ENCODE data around the gene DEF6. TPM values are rescaled to one million over a fixed set of nuclear protein-coding genes. Genes with fewer than 3 reads are reported as not detected.
A peak's percentile ranks its signal among the peaks of the same experiment; 100 is the strongest.

DEF6 gene
- total and polyA plus RNA-seq, 2 of the 13 experiments (the other 11 are each of a cell fraction or from before 2014, with no cell fraction given) = 5.2 to 10.0 TPM

DNA sequence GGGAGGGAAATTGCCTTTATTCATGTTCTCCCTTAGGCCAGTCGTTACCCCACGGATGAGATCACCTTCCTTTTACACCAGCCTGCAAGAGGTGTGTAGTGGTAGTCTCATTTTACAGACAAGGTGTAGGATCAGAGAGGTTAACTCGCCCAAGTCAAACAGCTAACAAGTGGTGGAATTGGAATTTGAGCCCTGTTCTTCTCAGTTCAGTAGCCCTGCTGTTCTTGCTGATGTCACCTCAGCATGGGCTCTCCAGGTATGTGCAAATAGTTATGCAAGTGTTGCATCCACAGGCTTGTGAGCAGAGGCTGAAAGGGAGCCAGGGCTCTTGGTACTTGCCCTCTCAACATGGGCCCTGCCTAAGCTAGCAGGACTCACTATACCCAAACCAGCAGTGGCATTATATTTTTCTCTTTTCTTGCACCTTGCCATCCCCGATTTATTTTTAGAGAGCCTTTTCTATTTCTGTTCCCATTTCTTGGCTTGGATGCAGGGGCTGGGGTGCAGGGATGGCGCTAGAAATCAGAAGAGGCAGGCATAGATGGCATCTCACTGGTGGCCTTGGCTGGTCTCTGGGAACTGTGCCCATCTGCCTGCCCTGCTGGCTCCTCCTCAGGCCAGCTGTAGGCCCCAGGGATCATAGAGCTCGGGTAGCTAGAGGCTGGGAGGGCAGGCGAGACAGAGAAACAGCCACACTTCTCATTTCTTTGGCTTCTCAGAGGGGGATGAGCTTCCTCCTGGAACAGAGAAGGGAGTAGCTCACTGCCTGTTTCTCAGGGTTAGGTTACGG, 62.9 kb downstream of the DEF6 start (continued):
- TF ChIP-seq SNAPC2 (CRISPR knock-in tag; IDR thresholded peaks at IDR 0.05) (no peak), PITX1 (CRISPR knock-in tag; IDR thresholded peaks at IDR 0.05) (peak; percentile 14; the same call in 1 of the 2 replicates), IKZF1 (IDR thresholded peaks at IDR 0.05) (no peak), ZNF10 (CRISPR knock-in tag; IDR thresholded peaks at IDR 0.05; ENCODE audit: borderline replicate concordance, low read depth) (no peak), ZNF343 (CRISPR knock-in tag; IDR thresholded peaks at IDR 0.05) (0 out of 2 replicates have a peak, but pooled peaks have one; percentile 60), ZNF644 (CRISPR knock-in tag; IDR thresholded peaks at IDR 0.05; ENCODE audit: low read depth) (peak; percentile 92), TGIF2 (CRISPR knock-in tag; IDR thresholded peaks at IDR 0.05) (peak; percentile 90; the same call in 1 of the 2 replicates), ATAD3A (CRISPR knock-in tag; IDR thresholded peaks at IDR 0.05) (no peak), ZEB1 (IDR thresholded peaks at IDR 0.05; ENCODE audit: insufficient replicate concordance, low read depth) (peak; percentile 97), ZMYM4 (CRISPR knock-in tag; IDR thresholded peaks at IDR 0.05) (peak; percentile 75), TCF7 (IDR thresholded peaks at IDR 0.05; ENCODE audit: low read depth) (peak; percentile 30; the same call in 1 of the 2 replicates), YEATS4 (CRISPR knock-in tag; IDR thresholded peaks at IDR 0.05; ENCODE audit: borderline replicate concordance) (peak; percentile 72; the same call in 1 of the 2 replicates), TOPORS (CRISPR knock-in tag; IDR thresholded peaks at IDR 0.05) (no peak)
- TF ChIP-seq, protein P1, sequence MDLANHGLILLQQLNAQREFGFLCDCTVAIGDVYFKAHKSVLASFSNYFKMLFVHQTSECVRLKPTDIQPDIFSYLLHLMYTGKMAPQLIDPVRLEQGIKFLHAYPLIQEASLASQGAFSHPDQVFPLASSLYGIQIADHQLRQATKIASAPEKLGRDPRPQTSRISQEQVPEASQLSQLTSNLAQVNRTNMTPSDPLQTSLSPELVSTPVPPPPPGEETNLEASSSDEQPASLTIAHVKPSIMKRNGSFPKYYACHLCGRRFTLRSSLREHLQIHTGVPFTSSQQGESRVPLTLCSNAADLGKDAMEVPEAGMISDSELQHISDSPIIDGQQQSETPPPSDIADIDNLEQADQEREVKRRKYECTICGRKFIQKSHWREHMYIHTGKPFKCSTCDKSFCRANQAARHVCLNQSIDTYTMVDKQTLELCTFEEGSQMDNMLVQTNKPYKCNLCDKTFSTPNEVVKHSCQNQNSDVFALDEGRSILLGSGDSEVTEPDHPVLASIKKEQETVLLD (CRISPR knock-in tag; IDR thresholded peaks at IDR 0.05; ENCODE audit: low read depth) = no peak
- TF ChIP-seq, protein P2, sequence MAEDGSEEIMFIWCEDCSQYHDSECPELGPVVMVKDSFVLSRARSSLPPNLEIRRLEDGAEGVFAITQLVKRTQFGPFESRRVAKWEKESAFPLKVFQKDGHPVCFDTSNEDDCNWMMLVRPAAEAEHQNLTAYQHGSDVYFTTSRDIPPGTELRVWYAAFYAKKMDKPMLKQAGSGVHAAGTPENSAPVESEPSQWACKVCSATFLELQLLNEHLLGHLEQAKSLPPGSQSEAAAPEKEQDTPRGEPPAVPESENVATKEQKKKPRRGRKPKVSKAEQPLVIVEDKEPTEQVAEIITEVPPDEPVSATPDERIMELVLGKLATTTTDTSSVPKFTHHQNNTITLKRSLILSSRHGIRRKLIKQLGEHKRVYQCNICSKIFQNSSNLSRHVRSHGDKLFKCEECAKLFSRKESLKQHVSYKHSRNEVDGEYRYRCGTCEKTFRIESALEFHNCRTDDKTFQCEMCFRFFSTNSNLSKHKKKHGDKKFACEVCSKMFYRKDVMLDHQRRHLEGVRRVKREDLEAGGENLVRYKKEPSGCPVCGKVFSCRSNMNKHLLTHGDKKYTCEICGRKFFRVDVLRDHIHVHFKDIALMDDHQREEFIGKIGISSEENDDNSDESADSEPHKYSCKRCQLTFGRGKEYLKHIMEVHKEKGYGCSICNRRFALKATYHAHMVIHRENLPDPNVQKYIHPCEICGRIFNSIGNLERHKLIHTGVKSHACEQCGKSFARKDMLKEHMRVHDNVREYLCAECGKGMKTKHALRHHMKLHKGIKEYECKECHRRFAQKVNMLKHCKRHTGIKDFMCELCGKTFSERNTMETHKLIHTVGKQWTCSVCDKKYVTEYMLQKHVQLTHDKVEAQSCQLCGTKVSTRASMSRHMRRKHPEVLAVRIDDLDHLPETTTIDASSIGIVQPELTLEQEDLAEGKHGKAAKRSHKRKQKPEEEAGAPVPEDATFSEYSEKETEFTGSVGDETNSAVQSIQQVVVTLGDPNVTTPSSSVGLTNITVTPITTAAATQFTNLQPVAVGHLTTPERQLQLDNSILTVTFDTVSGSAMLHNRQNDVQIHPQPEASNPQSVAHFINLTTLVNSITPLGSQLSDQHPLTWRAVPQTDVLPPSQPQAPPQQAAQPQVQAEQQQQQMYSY (CRISPR knock-in tag; IDR thresholded peaks at IDR 0.05) = no peak
- TF ChIP-seq, protein P3, sequence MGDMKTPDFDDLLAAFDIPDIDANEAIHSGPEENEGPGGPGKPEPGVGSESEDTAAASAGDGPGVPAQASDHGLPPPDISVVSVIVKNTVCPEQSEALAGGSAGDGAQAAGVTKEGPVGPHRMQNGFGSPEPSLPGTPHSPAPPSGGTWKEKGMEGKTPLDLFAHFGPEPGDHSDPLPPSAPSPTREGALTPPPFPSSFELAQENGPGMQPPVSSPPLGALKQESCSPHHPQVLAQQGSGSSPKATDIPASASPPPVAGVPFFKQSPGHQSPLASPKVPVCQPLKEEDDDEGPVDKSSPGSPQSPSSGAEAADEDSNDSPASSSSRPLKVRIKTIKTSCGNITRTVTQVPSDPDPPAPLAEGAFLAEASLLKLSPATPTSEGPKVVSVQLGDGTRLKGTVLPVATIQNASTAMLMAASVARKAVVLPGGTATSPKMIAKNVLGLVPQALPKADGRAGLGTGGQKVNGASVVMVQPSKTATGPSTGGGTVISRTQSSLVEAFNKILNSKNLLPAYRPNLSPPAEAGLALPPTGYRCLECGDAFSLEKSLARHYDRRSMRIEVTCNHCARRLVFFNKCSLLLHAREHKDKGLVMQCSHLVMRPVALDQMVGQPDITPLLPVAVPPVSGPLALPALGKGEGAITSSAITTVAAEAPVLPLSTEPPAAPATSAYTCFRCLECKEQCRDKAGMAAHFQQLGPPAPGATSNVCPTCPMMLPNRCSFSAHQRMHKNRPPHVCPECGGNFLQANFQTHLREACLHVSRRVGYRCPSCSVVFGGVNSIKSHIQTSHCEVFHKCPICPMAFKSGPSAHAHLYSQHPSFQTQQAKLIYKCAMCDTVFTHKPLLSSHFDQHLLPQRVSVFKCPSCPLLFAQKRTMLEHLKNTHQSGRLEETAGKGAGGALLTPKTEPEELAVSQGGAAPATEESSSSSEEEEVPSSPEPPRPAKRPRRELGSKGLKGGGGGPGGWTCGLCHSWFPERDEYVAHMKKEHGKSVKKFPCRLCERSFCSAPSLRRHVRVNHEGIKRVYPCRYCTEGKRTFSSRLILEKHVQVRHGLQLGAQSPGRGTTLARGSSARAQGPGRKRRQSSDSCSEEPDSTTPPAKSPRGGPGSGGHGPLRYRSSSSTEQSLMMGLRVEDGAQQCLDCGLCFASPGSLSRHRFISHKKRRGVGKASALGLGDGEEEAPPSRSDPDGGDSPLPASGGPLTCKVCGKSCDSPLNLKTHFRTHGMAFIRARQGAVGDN (CRISPR knock-in tag; IDR thresholded peaks at IDR 0.05) = peak; percentile 56
- TF ChIP-seq, protein P4, sequence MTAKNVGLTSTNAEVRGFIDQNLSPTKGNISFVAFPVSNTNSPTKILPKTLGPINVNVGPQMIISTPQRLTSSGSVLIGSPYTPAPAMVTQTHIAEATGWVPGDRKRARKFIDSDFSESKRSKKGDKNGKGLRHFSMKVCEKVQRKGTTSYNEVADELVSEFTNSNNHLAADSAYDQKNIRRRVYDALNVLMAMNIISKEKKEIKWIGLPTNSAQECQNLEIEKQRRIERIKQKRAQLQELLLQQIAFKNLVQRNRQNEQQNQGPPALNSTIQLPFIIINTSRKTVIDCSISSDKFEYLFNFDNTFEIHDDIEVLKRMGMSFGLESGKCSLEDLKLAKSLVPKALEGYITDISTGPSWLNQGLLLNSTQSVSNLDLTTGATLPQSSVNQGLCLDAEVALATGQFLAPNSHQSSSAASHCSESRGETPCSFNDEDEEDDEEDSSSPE (CRISPR knock-in tag; IDR thresholded peaks at IDR 0.05) = 0 out of 2 replicates have a peak, but pooled peaks have one; percentile 25
- TF ChIP-seq, protein P5, sequence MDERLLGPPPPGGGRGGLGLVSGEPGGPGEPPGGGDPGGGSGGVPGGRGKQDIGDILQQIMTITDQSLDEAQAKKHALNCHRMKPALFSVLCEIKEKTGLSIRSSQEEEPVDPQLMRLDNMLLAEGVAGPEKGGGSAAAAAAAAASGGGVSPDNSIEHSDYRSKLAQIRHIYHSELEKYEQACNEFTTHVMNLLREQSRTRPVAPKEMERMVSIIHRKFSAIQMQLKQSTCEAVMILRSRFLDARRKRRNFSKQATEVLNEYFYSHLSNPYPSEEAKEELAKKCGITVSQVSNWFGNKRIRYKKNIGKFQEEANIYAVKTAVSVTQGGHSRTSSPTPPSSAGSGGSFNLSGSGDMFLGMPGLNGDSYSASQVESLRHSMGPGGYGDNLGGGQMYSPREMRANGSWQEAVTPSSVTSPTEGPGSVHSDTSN (CRISPR knock-in tag; IDR thresholded peaks at IDR 0.05) = 0 out of 2 replicates have a peak, but pooled peaks have one; percentile 18

All from HepG2 (cell line).